H1 (cell line): ENCODE measurements around the gene EFCAB6. TPM values are rescaled to one million over a fixed set of nuclear protein-coding genes. Genes with fewer than 3 reads are reported as not detected.

Experiments
- POLR2A ChIP-seq, 2 experiments: IDR thresholded peaks; 1 replicate in 1 of 2; 2 replicates in 1 of 2; pipeline ENCODE4 v1.6.1; 2011; ENCODE audit warnings: low read depth in 2 of 2, low read length in 2 of 2, mild to moderate bottlenecking in 2 of 2; ENCODE audit errors: control extremely low read depth in 1 of 2
- RAD21 ChIP-seq, 2 experiments: IDR thresholded peaks in 1 of 2; conservative IDR thresholded peaks in 1 of 2; 2 replicates each; pipeline ENCODE4 v1.6.1; 2011; ENCODE audit warnings: low read depth in 2 of 2, low read length in 2 of 2, improper control_type of control experiment in 1 of 2, inconsistent platforms in 1 of 2, mild to moderate bottlenecking in 1 of 2, moderate library complexity in 1 of 2
- polyA plus RNA-seq, 7 experiments: library from polyadenylated mRNA; depleted of rRNA in 3 of 7; stranded (reverse) in 5 of 7; unstranded in 2 of 7; fragments of >200 nt in 5 of 7; fragments of 200-250 nt in 2 of 7; gene quantifications; 1 replicate in 5 of 7; 2 replicates in 1 of 7; 4 replicates in 1 of 7; pipeline versions ENCODE4 v1.2.1 to v1.2.3, GENCODE V29; 2011 to 2013; ENCODE audit warnings: missing spikeins in 2 of 7, mixed read lengths in 2 of 7
- total RNA-seq: library from RNA; stranded (reverse); fragmentation: NEBNext Ultra II Directional; extraction: Animal tissue kit (Norgen Biotek cat#: 25700); gene quantifications from 2 replicates; pipeline ENCODE4 v1.2.1, GENCODE V29; 2021
- TF ChIP-seq, protein P1 (sequence below), 3 experiments: IDR thresholded peaks; 1 replicate in 2 of 3; 2 replicates in 1 of 3; pipeline versions ENCODE4 v1.5.1 to v1.6.1; 2011; ENCODE audit warnings: low read length in 3 of 3, mild to moderate bottlenecking in 3 of 3, inconsistent platforms in 2 of 3, low read depth in 1 of 3, moderate library complexity in 1 of 3; ENCODE audit not compliant: insufficient read depth in 1 of 3; ENCODE audit errors: control extremely low read depth in 1 of 3

EFCAB6 gene
- total and polyA plus RNA-seq, 2 of the 8 experiments (the other 6 are each of a cell fraction or from before 2014, with no cell fraction given), result 0.32 to 1.7 TPM

DNA sequence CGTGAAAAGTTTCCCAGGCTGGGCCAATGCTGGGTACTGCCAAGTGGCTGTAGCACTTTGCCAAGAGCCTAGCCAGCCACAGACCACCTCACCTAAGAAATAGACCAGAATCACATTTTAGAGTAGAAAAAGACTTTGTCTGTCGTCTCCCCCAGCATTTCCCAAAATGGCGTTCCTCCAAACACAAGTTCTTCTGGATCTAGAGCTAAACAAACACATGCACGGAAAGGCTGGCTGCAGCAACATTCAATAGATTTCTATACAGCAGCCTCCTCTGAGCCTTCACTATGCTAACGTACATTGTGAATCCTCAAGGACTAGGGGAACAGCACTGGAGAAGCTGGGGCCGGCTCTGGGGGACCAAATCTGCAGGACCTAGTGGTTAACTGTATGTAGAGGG, 65.0 kb downstream of the EFCAB6 start (continued):
- TF ChIP-seq, protein P1, sequence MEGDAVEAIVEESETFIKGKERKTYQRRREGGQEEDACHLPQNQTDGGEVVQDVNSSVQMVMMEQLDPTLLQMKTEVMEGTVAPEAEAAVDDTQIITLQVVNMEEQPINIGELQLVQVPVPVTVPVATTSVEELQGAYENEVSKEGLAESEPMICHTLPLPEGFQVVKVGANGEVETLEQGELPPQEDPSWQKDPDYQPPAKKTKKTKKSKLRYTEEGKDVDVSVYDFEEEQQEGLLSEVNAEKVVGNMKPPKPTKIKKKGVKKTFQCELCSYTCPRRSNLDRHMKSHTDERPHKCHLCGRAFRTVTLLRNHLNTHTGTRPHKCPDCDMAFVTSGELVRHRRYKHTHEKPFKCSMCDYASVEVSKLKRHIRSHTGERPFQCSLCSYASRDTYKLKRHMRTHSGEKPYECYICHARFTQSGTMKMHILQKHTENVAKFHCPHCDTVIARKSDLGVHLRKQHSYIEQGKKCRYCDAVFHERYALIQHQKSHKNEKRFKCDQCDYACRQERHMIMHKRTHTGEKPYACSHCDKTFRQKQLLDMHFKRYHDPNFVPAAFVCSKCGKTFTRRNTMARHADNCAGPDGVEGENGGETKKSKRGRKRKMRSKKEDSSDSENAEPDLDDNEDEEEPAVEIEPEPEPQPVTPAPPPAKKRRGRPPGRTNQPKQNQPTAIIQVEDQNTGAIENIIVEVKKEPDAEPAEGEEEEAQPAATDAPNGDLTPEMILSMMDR (IDR thresholded peaks at IDR 0.05; ENCODE audit: control extremely low read depth in 1 of 3, insufficient read depth in 1 of 3, low read depth in 1 of 3, low read length in 3 of 3), result no peak
- no peak for TF ChIP-seq RAD21 (IDR thresholded peaks at IDR 0.05 in 1 of 2, conservative IDR thresholded peaks at IDR 0.05 in 1 of 2; ENCODE audit: low read depth in 2 of 2, low read length in 2 of 2)
- no peak for TF ChIP-seq POLR2A (IDR thresholded peaks at IDR 0.05; ENCODE audit: control extremely low read depth in 1 of 2, low read depth in 2 of 2, low read length in 2 of 2)
